Retinal pigment epithelial cell (primary cell): Measurements from ENCODE around the gene NFATC2IP.

Source experiments
- DNase-seq: peaks from one replicate; pipeline ENCODE4 v3.0.0-alpha.2; 2010; ENCODE audit warnings: low read depth
- H3K4me3 ChIP-seq: 2 replicates; pipeline ENCODE4 v1.5.1; 2011; ENCODE audit warnings: mild to moderate bottlenecking, low read length, control low read depth, moderate library complexity
- CTCF ChIP-seq: conservative IDR thresholded peaks from 2 replicates; pipeline ENCODE4 v1.5.1; 2011; ENCODE audit warnings: low read depth, low read length, control low read depth, inconsistent platforms

Gene NFATC2IP

GRCh38 chr16:29012913-29013553, 62.3 kb downstream of the NFATC2IP start:
- H3K4me3 ChIP-seq, result no peak overlapping the region
- TF ChIP-seq CTCF, result no peak
- DNase-seq, result no peak

GRCh38 chr16:29014561-29015069, 63.9 kb downstream of the NFATC2IP start:
- H3K4me3 ChIP-seq, result no peak overlapping the region
- DNase-seq, result no peak
- TF ChIP-seq CTCF, result no peak
